ENCODE data around the gene PEAK1. TPM values are rescaled to one million over a fixed set of nuclear protein-coding genes. Genes with fewer than 3 reads are reported as not detected.
"Not testable (repeated sequence)": the region's sequence is repeated elsewhere in the genome, so short reads cannot be mapped to it uniquely, and the experiment has no call there.

The PEAK1 gene
- total RNA-seq, 1 donor from 2014 or later, result 99.7 TPM

GRCh38 chr15:77305953-77306352 lies 114.0 kb downstream of the PEAK1 start:
- DNase-seq, result no peak

- no peak for DNase-seq
Measured at GRCh38 chr15:77296773-77297337, 123.0 kb downstream of the PEAK1 start.

GRCh38 chr15:77295446-77295845 lies 124.5 kb downstream of the PEAK1 start:
- peak; percentile 4 for DNase-seq

- DNase-seq, result no peak
Measured at GRCh38 chr15:77292969-77293558, 126.8 kb downstream of the PEAK1 start.

GRCh38 chr15:77291107-77291506 lies 128.8 kb downstream of the PEAK1 start:
- no peak for DNase-seq

- DNase-seq, result no peak
Measured at GRCh38 chr15:77287385-77287784, 132.5 kb downstream of the PEAK1 start.

- no peak for DNase-seq
Measured at GRCh38 chr15:77285057-77285997, 134.6 kb downstream of the PEAK1 start.

GRCh38 chr15:77282333-77282732 lies 137.6 kb downstream of the PEAK1 start:
- peak; percentile 79 for DNase-seq

- no peak for DNase-seq
Measured at GRCh38 chr15:77276943-77277342, 143.0 kb downstream of the PEAK1 start.

GRCh38 chr15:77276096-77276495 lies 143.8 kb downstream of the PEAK1 start:
- DNase-seq, result no peak

GRCh38 chr15:77273136-77273535 lies 146.8 kb downstream of the PEAK1 start:
- not testable (repeated sequence) for DNase-seq

- DNase-seq, result no peak
Measured at GRCh38 chr15:77266708-77267386, 153.1 kb downstream of the PEAK1 start.

GRCh38 chr15:77255385-77255784 lies 164.5 kb downstream of the PEAK1 start:
- DNase-seq, result no peak

- no peak for DNase-seq
Measured at GRCh38 chr15:77251662-77252061, 168.2 kb downstream of the PEAK1 start.

GRCh38 chr15:77247116-77247515 lies 172.8 kb downstream of the PEAK1 start:
- DNase-seq, result no peak

- DNase-seq, result no peak
Measured at GRCh38 chr15:77243716-77244401, 176.0 kb downstream of the PEAK1 start.

GRCh38 chr15:77243135-77243534 lies 176.8 kb downstream of the PEAK1 start:
- peak; percentile 64 for DNase-seq

GRCh38 chr15:77239882-77240608 lies 179.9 kb downstream of the PEAK1 start:
- peak; percentile 49 for DNase-seq

GRCh38 chr15:77235566-77235965 lies 184.3 kb downstream of the PEAK1 start:
- no peak for DNase-seq

GRCh38 chr15:77228828-77229227 lies 191.1 kb downstream of the PEAK1 start:
- DNase-seq, result no peak

GRCh38 chr15:77226652-77227051 lies 193.3 kb downstream of the PEAK1 start:
- DNase-seq, result no peak
